ENCODE measurements around the gene C4B. TPM values are rescaled to one million over a fixed set of nuclear protein-coding genes. Genes with fewer than 3 reads are reported as not detected.
"Not testable (repeated sequence)": the region's sequence is repeated elsewhere in the genome, so short reads cannot be mapped to it uniquely, and the experiment has no call there.

Gene C4B
- total RNA-seq, 1 experiment from 2014 or later, result 1.1 TPM

- CTCF ChIA-PET; POLR2A ChIA-PET; H3K4me1 ChIP-seq; H3K4me3 ChIP-seq (ENCODE audit: low read depth, low read length); H3K27me3 ChIP-seq (replicated peaks; ENCODE audit: control insufficient read depth, insufficient read depth, low read length); H3K27ac Mint-ChIP-seq (ENCODE audit: unreplicated experiment); H3K36me3 ChIP-seq (ENCODE audit: control insufficient read depth, insufficient read depth, low read length); BruUV-seq (replicated peaks); H3K9me3 Mint-ChIP-seq (ENCODE audit: unreplicated experiment); H3K4me3 Mint-ChIP-seq (ENCODE audit: unreplicated experiment); H3K4me1 Mint-ChIP-seq (ENCODE audit: low read depth, unreplicated experiment); H3K36me3 Mint-ChIP-seq (ENCODE audit: insufficient read depth, unreplicated experiment); intact Hi-C loops (cut with micrococcal nuclease; ENCODE audit: unreplicated experiment); H3K27me3 Mint-ChIP-seq (ENCODE audit: insufficient read depth, unreplicated experiment); H3K9me3 ChIP-seq: not testable (repeated sequence)
- peak; percentile 0 to 25 for DNase-seq
Observed at GRCh38 chr6:32010856-32011530, 3.6 kb upstream of the C4B start.

DNA sequence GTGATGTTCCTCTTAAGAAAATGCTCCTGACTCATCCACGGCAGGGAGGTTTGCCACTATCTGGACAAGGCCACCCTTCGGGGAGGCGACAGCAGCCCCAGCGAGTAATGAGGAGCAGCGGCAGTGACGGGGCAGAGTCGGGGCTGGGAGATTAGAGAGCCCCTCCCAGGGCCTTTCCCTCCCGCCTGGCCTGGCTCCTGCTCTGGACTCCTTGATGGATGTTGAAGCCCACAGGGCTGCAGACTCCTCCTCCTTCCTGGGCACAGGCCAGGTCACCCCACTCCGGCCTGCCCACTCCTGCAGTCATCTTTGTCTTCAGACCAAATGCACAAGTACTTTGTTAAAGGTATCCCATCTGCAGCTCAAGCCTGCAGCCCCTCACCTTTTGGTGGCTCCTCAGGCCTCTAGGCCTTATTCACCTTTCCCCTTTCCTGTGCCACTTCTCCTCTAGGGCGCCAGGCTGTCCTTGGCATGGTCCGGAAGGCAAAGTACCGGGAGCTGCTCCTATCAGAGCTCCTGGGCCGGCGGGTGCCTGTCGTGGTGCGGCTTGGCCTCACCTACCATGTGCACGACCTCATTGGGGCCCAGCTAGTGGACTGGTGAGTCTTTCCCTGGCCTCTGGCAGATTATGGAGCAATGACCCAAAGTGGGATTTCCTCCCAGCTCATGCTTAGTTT, 1.5 kb upstream of the C4B start:
- H3K4me3 ChIP-seq (ENCODE audit: low read depth, low read length); H3K27me3 Mint-ChIP-seq (ENCODE audit: insufficient read depth, unreplicated experiment); intact Hi-C loops (cut with micrococcal nuclease; ENCODE audit: unreplicated experiment); H3K9me3 ChIP-seq; H3K27ac Mint-ChIP-seq (ENCODE audit: unreplicated experiment); H3K4me1 ChIP-seq; H3K4me1 Mint-ChIP-seq (ENCODE audit: low read depth, unreplicated experiment); H3K36me3 Mint-ChIP-seq (ENCODE audit: insufficient read depth, unreplicated experiment); CTCF ChIA-PET; BruUV-seq (replicated peaks); POLR2A ChIA-PET; H3K27me3 ChIP-seq (replicated peaks; ENCODE audit: control insufficient read depth, insufficient read depth, low read length); H3K9me3 Mint-ChIP-seq (ENCODE audit: unreplicated experiment); H3K36me3 ChIP-seq (ENCODE audit: control insufficient read depth, insufficient read depth, low read length); H3K4me3 Mint-ChIP-seq (ENCODE audit: unreplicated experiment): not testable (repeated sequence)
- DNase-seq, result peak; percentile 4 to 31

GRCh38 chr6:32013738-32014137, 857 bp upstream of the C4B start:
- POLR2A ChIA-PET; H3K27me3 ChIP-seq (replicated peaks; ENCODE audit: control insufficient read depth, insufficient read depth, low read length); H3K4me3 ChIP-seq (ENCODE audit: low read depth, low read length); CTCF ChIA-PET; H3K36me3 Mint-ChIP-seq (ENCODE audit: insufficient read depth, unreplicated experiment); H3K4me3 Mint-ChIP-seq (ENCODE audit: unreplicated experiment); H3K9me3 ChIP-seq; intact Hi-C loops (cut with micrococcal nuclease; ENCODE audit: unreplicated experiment); H3K27me3 Mint-ChIP-seq (ENCODE audit: insufficient read depth, unreplicated experiment); BruUV-seq (replicated peaks); H3K27ac Mint-ChIP-seq (ENCODE audit: unreplicated experiment); H3K36me3 ChIP-seq (ENCODE audit: control insufficient read depth, insufficient read depth, low read length); H3K4me1 Mint-ChIP-seq (ENCODE audit: low read depth, unreplicated experiment); DNase-seq; H3K9me3 Mint-ChIP-seq (ENCODE audit: unreplicated experiment); H3K4me1 ChIP-seq: not testable (repeated sequence)

GRCh38 chr6:32022100-32022499, 7.5 kb downstream of the C4B start:
- H3K4me1 Mint-ChIP-seq (ENCODE audit: low read depth, unreplicated experiment); H3K9me3 Mint-ChIP-seq (ENCODE audit: unreplicated experiment); H3K36me3 ChIP-seq (ENCODE audit: control insufficient read depth, insufficient read depth, low read length); H3K9me3 ChIP-seq; CTCF ChIA-PET; H3K27me3 ChIP-seq (replicated peaks; ENCODE audit: control insufficient read depth, insufficient read depth, low read length); H3K27ac Mint-ChIP-seq (ENCODE audit: unreplicated experiment); H3K4me3 ChIP-seq (ENCODE audit: low read depth, low read length); POLR2A ChIA-PET; intact Hi-C loops (cut with micrococcal nuclease; ENCODE audit: unreplicated experiment); H3K4me1 ChIP-seq; H3K36me3 Mint-ChIP-seq (ENCODE audit: insufficient read depth, unreplicated experiment); H3K4me3 Mint-ChIP-seq (ENCODE audit: unreplicated experiment); DNase-seq; BruUV-seq (replicated peaks); H3K27me3 Mint-ChIP-seq (ENCODE audit: insufficient read depth, unreplicated experiment): not testable (repeated sequence)

- POLR2A ChIA-PET; H3K9me3 Mint-ChIP-seq (ENCODE audit: unreplicated experiment); H3K36me3 Mint-ChIP-seq (ENCODE audit: insufficient read depth, unreplicated experiment); CTCF ChIA-PET; BruUV-seq (replicated peaks); H3K4me1 Mint-ChIP-seq (ENCODE audit: low read depth, unreplicated experiment); H3K27ac Mint-ChIP-seq (ENCODE audit: unreplicated experiment); H3K27me3 ChIP-seq (replicated peaks; ENCODE audit: control insufficient read depth, insufficient read depth, low read length); intact Hi-C loops (cut with micrococcal nuclease; ENCODE audit: unreplicated experiment); H3K4me3 ChIP-seq (ENCODE audit: low read depth, low read length); H3K4me3 Mint-ChIP-seq (ENCODE audit: unreplicated experiment); H3K27me3 Mint-ChIP-seq (ENCODE audit: insufficient read depth, unreplicated experiment); DNase-seq; H3K4me1 ChIP-seq; H3K9me3 ChIP-seq; H3K36me3 ChIP-seq (ENCODE audit: control insufficient read depth, insufficient read depth, low read length): not testable (repeated sequence)
Observed at GRCh38 chr6:32028631-32029030, 14.0 kb downstream of the C4B start.

- H3K36me3 ChIP-seq (ENCODE audit: control insufficient read depth, insufficient read depth, low read length); BruUV-seq (replicated peaks); H3K4me1 ChIP-seq; POLR2A ChIA-PET; H3K27ac Mint-ChIP-seq (ENCODE audit: unreplicated experiment); H3K36me3 Mint-ChIP-seq (ENCODE audit: insufficient read depth, unreplicated experiment); H3K9me3 ChIP-seq; CTCF ChIA-PET; H3K4me1 Mint-ChIP-seq (ENCODE audit: low read depth, unreplicated experiment); H3K27me3 Mint-ChIP-seq (ENCODE audit: insufficient read depth, unreplicated experiment); H3K9me3 Mint-ChIP-seq (ENCODE audit: unreplicated experiment); DNase-seq; H3K4me3 ChIP-seq (ENCODE audit: low read depth, low read length); H3K27me3 ChIP-seq (replicated peaks; ENCODE audit: control insufficient read depth, insufficient read depth, low read length); H3K4me3 Mint-ChIP-seq (ENCODE audit: unreplicated experiment); intact Hi-C loops (cut with micrococcal nuclease; ENCODE audit: unreplicated experiment): not testable (repeated sequence)
Observed at GRCh38 chr6:32029553-32029952, 15.0 kb downstream of the C4B start.

DNA sequence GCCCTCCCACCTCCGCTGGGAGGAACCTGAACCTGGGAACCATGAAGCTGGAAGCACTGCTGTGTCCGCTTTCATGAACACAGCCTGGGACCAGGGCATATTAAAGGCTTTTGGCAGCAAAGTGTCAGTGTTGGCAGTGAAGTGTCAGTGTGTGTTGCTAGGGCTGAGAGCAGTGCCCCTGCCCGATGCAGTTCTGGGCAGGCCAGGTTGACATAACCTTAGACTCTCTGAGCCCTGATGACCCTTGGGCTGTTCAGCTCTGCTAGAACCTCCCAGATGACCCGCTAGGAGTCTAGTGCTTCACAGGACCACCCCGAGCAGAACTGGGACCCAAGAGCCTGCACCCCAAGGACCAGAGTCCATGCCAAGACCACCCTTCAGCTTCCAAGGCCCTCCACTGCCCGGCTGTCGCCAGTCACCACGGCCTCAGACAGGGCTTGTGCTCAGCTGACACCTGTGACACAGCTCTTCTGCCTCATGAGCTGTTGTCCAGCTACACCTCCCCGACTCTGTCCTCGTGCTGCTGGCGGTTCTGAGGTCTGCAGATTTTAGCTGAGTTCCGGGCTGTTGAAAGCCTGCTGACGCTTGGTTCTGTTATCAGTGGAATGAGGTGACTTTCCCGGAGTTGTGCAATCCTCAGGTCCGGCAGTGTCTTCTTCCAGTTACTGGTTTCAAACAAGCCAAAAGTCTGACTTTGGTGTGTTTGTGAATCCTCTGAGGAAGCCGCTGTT, 20.9 kb downstream of the C4B start:
- DNase-seq; H3K27ac Mint-ChIP-seq (ENCODE audit: unreplicated experiment); BruUV-seq (replicated peaks); CTCF ChIA-PET; H3K27me3 Mint-ChIP-seq (ENCODE audit: insufficient read depth, unreplicated experiment); H3K9me3 Mint-ChIP-seq (ENCODE audit: unreplicated experiment); H3K27me3 ChIP-seq (replicated peaks; ENCODE audit: control insufficient read depth, insufficient read depth, low read length); H3K36me3 Mint-ChIP-seq (ENCODE audit: insufficient read depth, unreplicated experiment); H3K36me3 ChIP-seq (ENCODE audit: control insufficient read depth, insufficient read depth, low read length); H3K4me3 ChIP-seq (ENCODE audit: low read depth, low read length); H3K4me1 ChIP-seq; H3K4me1 Mint-ChIP-seq (ENCODE audit: low read depth, unreplicated experiment); H3K9me3 ChIP-seq; POLR2A ChIA-PET; intact Hi-C loops (cut with micrococcal nuclease; ENCODE audit: unreplicated experiment); H3K4me3 Mint-ChIP-seq (ENCODE audit: unreplicated experiment): not testable (repeated sequence)

All from Caco-2 (cell line).